ENCODE measurements around the gene CD302. TPM values are rescaled to one million over a fixed set of nuclear protein-coding genes. Genes with fewer than 3 reads are reported as not detected.
"Not testable (repeated sequence)": the region's sequence is repeated elsewhere in the genome, so short reads cannot be mapped to it uniquely, and the experiment has no call there.

The CD302 gene
- total RNA-seq, 1 donor from 2014 or later: not detected

DNA sequence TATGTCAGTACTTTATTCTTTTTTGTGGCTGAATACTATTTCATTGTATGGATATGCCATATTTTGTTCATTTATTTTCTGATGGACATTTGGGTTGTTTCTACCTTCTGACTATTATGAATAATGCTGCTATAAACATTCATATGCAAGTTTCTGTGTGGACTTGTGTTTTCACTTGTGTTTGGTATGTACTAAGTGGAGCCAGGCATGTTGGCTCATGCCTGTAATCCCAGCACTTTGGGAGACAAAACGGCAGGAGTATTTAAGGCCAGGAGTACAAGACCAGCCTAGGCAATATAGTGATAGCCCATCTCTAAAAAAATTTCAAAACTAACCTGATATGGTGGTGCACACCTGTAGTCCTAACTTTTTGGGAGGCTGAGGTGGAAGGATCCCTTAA is 62.4 kb downstream of the CD302 start:
- Mint-ChIP-seq H3K4me3 (ENCODE audit: unreplicated experiment) (no peak overlapping the region), H3K36me3 (ENCODE audit: unreplicated experiment) (peaks cover 4% of the 10 kb centered on the region), H3K27ac (ENCODE audit: unreplicated experiment) (no peak overlapping the region), H3K27me3 (ENCODE audit: unreplicated experiment) (peaks cover 3% of the 10 kb centered on the region), H3K9me3 (ENCODE audit: unreplicated experiment) (peaks cover 2% of the 10 kb centered on the region), H3K4me1 (ENCODE audit: low read depth, unreplicated experiment) (peaks cover 4% of the 10 kb centered on the region)
- TF ChIP-seq, protein P1, sequence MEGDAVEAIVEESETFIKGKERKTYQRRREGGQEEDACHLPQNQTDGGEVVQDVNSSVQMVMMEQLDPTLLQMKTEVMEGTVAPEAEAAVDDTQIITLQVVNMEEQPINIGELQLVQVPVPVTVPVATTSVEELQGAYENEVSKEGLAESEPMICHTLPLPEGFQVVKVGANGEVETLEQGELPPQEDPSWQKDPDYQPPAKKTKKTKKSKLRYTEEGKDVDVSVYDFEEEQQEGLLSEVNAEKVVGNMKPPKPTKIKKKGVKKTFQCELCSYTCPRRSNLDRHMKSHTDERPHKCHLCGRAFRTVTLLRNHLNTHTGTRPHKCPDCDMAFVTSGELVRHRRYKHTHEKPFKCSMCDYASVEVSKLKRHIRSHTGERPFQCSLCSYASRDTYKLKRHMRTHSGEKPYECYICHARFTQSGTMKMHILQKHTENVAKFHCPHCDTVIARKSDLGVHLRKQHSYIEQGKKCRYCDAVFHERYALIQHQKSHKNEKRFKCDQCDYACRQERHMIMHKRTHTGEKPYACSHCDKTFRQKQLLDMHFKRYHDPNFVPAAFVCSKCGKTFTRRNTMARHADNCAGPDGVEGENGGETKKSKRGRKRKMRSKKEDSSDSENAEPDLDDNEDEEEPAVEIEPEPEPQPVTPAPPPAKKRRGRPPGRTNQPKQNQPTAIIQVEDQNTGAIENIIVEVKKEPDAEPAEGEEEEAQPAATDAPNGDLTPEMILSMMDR (IDR thresholded peaks at IDR 0.05; ENCODE audit: partially characterized antibody, unreplicated experiment): no peak
- DNase-seq: no peak

DNA sequence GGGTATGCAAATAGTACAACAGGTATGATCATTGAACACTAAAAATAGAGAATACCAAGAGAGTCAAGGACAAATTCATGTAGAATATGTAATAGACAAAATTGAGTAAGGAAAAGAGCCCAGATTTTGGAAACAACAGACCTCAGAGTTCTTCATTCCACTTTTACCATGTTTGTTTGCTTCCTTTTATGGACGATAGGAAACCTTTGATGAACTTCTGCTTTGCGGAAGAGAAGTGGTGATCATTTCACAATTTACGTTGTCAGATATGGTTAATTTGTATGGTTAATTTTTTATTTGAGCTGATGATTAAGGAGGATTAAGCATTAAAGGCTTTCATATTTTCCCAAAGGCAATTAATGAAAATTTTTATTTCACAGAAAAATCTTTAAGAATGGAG is 69.4 kb downstream of the CD302 start:
- Mint-ChIP-seq H3K36me3 (ENCODE audit: unreplicated experiment) (peaks cover 11% of the 10 kb centered on the region), H3K9me3 (ENCODE audit: unreplicated experiment) (peaks cover 3% of the 10 kb centered on the region), H3K27me3 (ENCODE audit: unreplicated experiment) (peaks cover 1% of the 10 kb centered on the region), H3K4me3 (ENCODE audit: unreplicated experiment) (no peak overlapping the region), H3K27ac (ENCODE audit: unreplicated experiment) (no peak overlapping the region), H3K4me1 (ENCODE audit: low read depth, unreplicated experiment) (no peaks in the 10 kb centered on the region)
- TF ChIP-seq, protein P1 (IDR thresholded peaks at IDR 0.05; ENCODE audit: partially characterized antibody, unreplicated experiment): no peak
- DNase-seq: no peak

DNA sequence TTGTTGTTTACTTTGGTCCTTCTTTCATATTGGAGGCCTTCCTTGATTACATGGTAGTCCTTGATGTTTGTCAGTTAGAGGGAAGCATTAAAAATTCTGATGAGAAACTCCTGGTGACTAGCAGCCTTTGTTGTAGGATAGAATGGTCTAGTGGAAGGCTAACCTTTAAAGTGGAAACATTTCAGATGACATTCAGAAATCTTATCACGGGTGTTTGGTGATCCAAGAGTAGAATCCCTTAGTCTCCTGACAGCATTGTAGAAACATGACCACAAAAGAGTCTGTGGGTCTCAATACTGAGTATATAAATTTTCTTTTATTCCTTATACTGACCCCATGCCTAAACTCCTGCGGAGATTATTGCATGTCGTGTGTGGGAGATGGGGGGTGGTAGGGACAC is 72.3 kb downstream of the CD302 start:
- DNase-seq: no peak
- Mint-ChIP-seq H3K4me1 (ENCODE audit: low read depth, unreplicated experiment) (no peaks in the 10 kb centered on the region), H3K4me3 (ENCODE audit: unreplicated experiment) (no peak overlapping the region), H3K27ac (ENCODE audit: unreplicated experiment) (peak overlapping the region; percentile 17), H3K27me3 (ENCODE audit: unreplicated experiment) (peaks cover 1% of the 10 kb centered on the region), H3K36me3 (ENCODE audit: unreplicated experiment) (peaks cover 11% of the 10 kb centered on the region), H3K9me3 (ENCODE audit: unreplicated experiment) (peaks cover 3% of the 10 kb centered on the region)
- TF ChIP-seq, protein P1 (IDR thresholded peaks at IDR 0.05; ENCODE audit: partially characterized antibody, unreplicated experiment): no peak

DNA sequence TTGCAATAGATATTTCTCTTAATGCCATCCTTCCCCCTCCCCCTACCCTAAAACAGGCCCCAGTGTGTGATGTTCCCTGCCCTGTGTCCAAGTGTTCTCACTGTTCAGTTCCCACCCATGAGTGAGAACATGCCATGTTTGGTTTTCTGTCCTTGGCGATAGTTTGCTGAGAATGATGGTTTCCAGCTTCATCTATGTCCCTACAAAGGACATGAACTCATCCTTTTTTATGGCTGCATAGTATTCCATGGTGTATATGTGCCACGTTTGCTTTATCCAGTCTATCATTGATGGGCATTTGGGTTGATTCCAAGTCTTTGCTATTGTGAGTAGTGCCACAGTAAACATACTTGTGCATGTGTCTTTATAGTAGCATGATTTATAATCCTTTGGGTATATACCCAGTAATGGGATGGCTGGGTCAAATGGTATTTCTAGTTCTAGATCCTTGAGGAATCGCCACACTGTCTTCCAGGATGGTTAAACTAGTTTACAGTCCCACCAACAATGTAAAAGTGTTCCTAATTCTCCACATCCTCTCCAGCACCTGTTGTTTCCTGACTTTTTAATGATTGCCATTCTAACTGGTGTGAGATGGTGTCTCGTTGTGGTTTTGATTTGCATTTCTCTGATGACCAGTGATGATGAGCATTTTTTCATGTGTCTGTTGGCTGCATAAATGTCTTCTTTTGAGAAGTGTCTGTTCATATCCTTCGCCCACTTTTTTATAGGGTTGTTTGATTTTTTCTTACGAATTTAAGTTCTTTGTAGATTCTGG is 73.0 kb downstream of the CD302 start:
- H3K27me3 Mint-ChIP-seq (ENCODE audit: unreplicated experiment); DNase-seq; H3K27ac Mint-ChIP-seq (ENCODE audit: unreplicated experiment); H3K4me3 Mint-ChIP-seq (ENCODE audit: unreplicated experiment); H3K4me1 Mint-ChIP-seq (ENCODE audit: low read depth, unreplicated experiment); H3K9me3 Mint-ChIP-seq (ENCODE audit: unreplicated experiment): not testable (repeated sequence)
- H3K36me3 Mint-ChIP-seq (ENCODE audit: unreplicated experiment): peaks cover 11% of the 10 kb centered on the region

DNA sequence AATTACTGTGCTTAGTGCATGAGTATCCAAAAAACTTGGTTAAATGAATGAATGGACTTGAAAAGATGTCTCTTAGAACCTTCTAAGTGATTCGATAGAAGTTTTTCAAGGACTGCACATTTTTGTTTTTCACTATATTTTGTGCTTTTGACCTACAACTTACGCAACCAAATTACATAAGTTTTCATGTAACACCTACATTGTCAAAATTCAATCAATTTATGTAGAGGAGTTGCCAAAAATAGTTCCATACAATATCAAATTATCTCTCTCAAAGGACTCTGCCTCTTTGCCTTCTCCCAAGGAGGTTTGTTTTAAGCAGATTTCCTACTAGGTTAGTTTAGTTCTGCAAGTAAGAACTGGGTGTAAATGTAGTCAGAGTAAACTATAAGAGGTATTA is 75.4 kb downstream of the CD302 start:
- Mint-ChIP-seq H3K4me3 (ENCODE audit: unreplicated experiment) (no peak overlapping the region), H3K9me3 (ENCODE audit: unreplicated experiment) (peaks cover 3% of the 10 kb centered on the region), H3K36me3 (ENCODE audit: unreplicated experiment) (peaks cover 11% of the 10 kb centered on the region), H3K27ac (ENCODE audit: unreplicated experiment) (no peak overlapping the region), H3K4me1 (ENCODE audit: low read depth, unreplicated experiment) (peaks cover 2% of the 10 kb centered on the region), H3K27me3 (ENCODE audit: unreplicated experiment) (peaks cover 1% of the 10 kb centered on the region)
- TF ChIP-seq, protein P1 (IDR thresholded peaks at IDR 0.05; ENCODE audit: partially characterized antibody, unreplicated experiment): no peak
- DNase-seq: no peak
